ENCODE measurements around the gene HDAC4. TPM values are rescaled to one million over a fixed set of nuclear protein-coding genes. Genes with fewer than 3 reads are reported as not detected.

HDAC4 gene
- total RNA-seq, 4 donors from 2014 or later, result 68.0 to 123 (median 86.5) TPM

GRCh38 chr2:239343460-239343859 is 57.4 kb downstream of the HDAC4 start:
- no peak overlapping the region for H3K27ac ChIP-seq
- H3K4me1 ChIP-seq, result peaks cover 0 to 17% (median 4%) of the 10 kb centered on the region in 4 donors
- WGBS, 2 donors, result 96% methylated on average over 6 to 10 of the region's 10 CpGs

DNA sequence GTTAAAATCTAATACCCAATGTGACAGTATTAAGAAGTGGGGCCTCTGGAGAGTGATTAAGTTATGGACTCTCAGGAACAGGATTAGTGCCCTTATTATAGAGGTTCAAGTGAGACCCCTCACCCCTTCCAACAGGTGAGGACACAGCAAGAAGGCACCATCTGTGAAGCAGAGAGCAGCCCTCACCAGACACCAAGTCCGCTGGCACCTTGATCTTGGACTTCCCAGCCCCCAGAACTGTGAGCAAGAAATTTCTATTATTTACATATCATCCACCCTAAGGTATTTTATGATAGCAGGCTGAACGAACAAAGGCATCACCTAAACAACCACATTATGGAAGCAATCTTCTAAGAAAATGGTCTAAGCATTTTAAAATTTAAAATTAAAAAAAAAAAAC is 59.0 kb downstream of the HDAC4 start:
- no peak overlapping the region for H3K4me3 ChIP-seq
- DNase-seq (ENCODE audit: low spot score in 2 of 2), result no peak
- no peaks in the 10 kb centered on the region for H3K27me3 ChIP-seq
- H3K27ac ChIP-seq, result no peak overlapping the region
- 89 to 93% methylated on average over 2 of the region's 2 CpGs for WGBS, 2 donors
- H3K36me3 ChIP-seq, result peaks cover 0 to 9% (median 0%) of the 10 kb centered on the region in 3 donors
- no peaks in the 10 kb centered on the region for H3K9me3 ChIP-seq
- peaks cover 0 to 21% (median 0%) of the 10 kb centered on the region in 4 donors for H3K4me1 ChIP-seq
- TF ChIP-seq POLR2A (IDR thresholded peaks at IDR 0.05), result no peak

More at GRCh38 chr2:239343460-239343859, 57.4 kb downstream of the HDAC4 start:
- Histone ChIP-seq H3K9me3 (no peaks in the 10 kb centered on the region), H3K36me3 (peaks cover 0 to 9% (median 0%) of the 10 kb centered on the region in 3 donors), H3K27me3 (no peaks in the 10 kb centered on the region), H3K4me3 (no peak overlapping the region)
- no peak for TF ChIP-seq EP300 (IDR thresholded peaks at IDR 0.05)
- TF ChIP-seq CTCF (IDR thresholded peaks at IDR 0.05), result no peak
- TF ChIP-seq POLR2A (IDR thresholded peaks at IDR 0.05), result no peak
- DNase-seq (ENCODE audit: low spot score in 2 of 2), result no peak

DNA sequence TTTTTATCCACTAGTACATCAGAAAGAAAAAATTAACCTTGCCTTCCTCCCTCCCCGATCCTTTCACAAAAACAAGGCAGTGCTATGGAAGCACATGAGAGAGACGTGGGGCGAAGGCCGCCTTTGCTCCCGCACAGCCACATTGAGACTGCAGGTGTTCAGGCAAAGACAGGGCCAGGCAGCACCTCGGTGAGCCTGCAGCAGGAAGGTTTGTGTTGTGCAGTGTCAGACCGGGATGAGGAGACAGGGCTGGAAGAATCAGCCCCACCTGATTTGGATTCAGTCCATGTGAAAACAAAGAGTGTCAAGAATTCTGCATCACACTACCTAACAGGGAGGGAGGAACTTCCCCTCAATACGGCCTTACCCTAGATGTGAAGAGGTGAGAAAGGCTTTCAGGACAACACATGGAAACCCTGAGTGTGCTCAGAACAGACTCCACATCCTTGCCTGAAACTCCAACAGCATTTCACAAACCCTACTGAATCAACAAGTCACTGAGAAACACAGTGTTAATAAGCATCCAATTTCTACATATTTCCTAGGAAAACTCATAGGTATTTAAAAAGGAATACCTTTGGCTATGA is 59.6 kb downstream of the HDAC4 start:
- no peak for DNase-seq (ENCODE audit: low spot score in 2 of 2)
- Histone ChIP-seq H3K27me3 (no peaks in the 10 kb centered on the region), H3K4me1 (peaks cover 0 to 21% (median 0%) of the 10 kb centered on the region in 4 donors), H3K27ac (no peak overlapping the region), H3K36me3 (peaks cover 0 to 9% (median 0%) of the 10 kb centered on the region in 3 donors), H3K9me3 (no peaks in the 10 kb centered on the region), H3K4me3 (no peak overlapping the region)
- TF ChIP-seq EP300 (IDR thresholded peaks at IDR 0.05) (no peak), POLR2A (IDR thresholded peaks at IDR 0.05) (no peak), CTCF (IDR thresholded peaks at IDR 0.05) (no peak)
- WGBS, 2 donors, result 81 to 82% methylated on average over 8 of the region's 8 CpGs

- WGBS, 2 donors, result 85 to 87% methylated on average over 7 of the region's 7 CpGs
- H3K36me3 ChIP-seq, result peaks cover 0 to 9% (median 0%) of the 10 kb centered on the region in 3 donors
- H3K4me1 ChIP-seq, result peaks cover 0 to 16% (median 0%) of the 10 kb centered on the region in 4 donors
- no peak overlapping the region for H3K4me3 ChIP-seq
- H3K27me3 ChIP-seq, result no peaks in the 10 kb centered on the region
- no peaks in the 10 kb centered on the region for H3K9me3 ChIP-seq
- no peak for DNase-seq (ENCODE audit: low spot score in 2 of 2)
- no peak for TF ChIP-seq POLR2A (IDR thresholded peaks at IDR 0.05)
- no peak for TF ChIP-seq EP300 (IDR thresholded peaks at IDR 0.05)
- no peak for TF ChIP-seq CTCF (IDR thresholded peaks at IDR 0.05)
- no peak overlapping the region for H3K27ac ChIP-seq
Measured at GRCh38 chr2:239339726-239340601, 60.9 kb downstream of the HDAC4 start.

GRCh38 chr2:239339241-239339640 is 61.6 kb downstream of the HDAC4 start:
- Histone ChIP-seq H3K9me3 (no peaks in the 10 kb centered on the region), H3K36me3 (peaks cover 0 to 9% (median 0%) of the 10 kb centered on the region in 3 donors), H3K4me3 (no peak overlapping the region), H3K4me1 (peaks cover 0 to 11% (median 0%) of the 10 kb centered on the region in 4 donors), H3K27me3 (no peaks in the 10 kb centered on the region), H3K27ac (no peak overlapping the region)
- TF ChIP-seq POLR2A (IDR thresholded peaks at IDR 0.05), result no peak
- no peak for TF ChIP-seq EP300 (IDR thresholded peaks at IDR 0.05)
- TF ChIP-seq CTCF (IDR thresholded peaks at IDR 0.05), result no peak
- no peak for DNase-seq (ENCODE audit: low spot score in 2 of 2)
- WGBS, 2 donors, result 90 to 91% methylated on average over 6 of the region's 6 CpGs

All from tibial nerve (tissue), 4 donors.